HFFc6 (cell line): ENCODE data around the gene GPI. TPM values are rescaled to one million over a fixed set of nuclear protein-coding genes. Genes with fewer than 3 reads are reported as not detected.
"Not testable (repeated sequence)": the region's sequence is repeated elsewhere in the genome, so short reads cannot be mapped to it uniquely, and the experiment has no call there.

Experiments used
- DNase-seq: peaks from one replicate; pipeline ENCODE4 v3.0.0-alpha.2; 2018
- H3K27ac Mint-ChIP-seq: 2 replicates; pipeline ENCODE4 v1.8.0; 2020; ENCODE audit warnings: mild to moderate bottlenecking, mixed read lengths
- H3K27me3 Mint-ChIP-seq: 2 replicates; pipeline ENCODE4 v1.8.0; 2021; ENCODE audit warnings: mild to moderate bottlenecking, moderate library complexity, mixed read lengths; ENCODE audit not compliant: insufficient read depth
- H3K36me3 Mint-ChIP-seq: 2 replicates; pipeline ENCODE4 v1.8.0; 2021; ENCODE audit warnings: low read depth, mixed read lengths
- H3K4me1 Mint-ChIP-seq: 2 replicates; pipeline ENCODE4 v1.8.0; 2020; ENCODE audit warnings: low read depth, mixed read lengths
- H3K4me3 Mint-ChIP-seq: 2 replicates; pipeline ENCODE4 v1.8.0; 2020; ENCODE audit warnings: mild to moderate bottlenecking, moderate library complexity, mixed read lengths
- H3K9me3 Mint-ChIP-seq: 2 replicates; pipeline ENCODE4 v1.8.0; 2020; ENCODE audit warnings: mild to moderate bottlenecking, mixed read lengths
- CTCF ChIP-seq: fragments of 200-600 bp; sonication (generic); IDR thresholded peaks from 2 replicates; pipeline ENCODE4 v1.5.0; 2021; ENCODE audit warnings: antibody characterized with exemption, mild to moderate bottlenecking
- total RNA-seq, 6 experiments: library from RNA; stranded (reverse); fragmentation: NEBNext Ultra II Directional; extraction: Animal tissue kit (Norgen Biotek cat#: 25700); gene quantifications; 2 replicates in 1 of 6; 3 replicates in 5 of 6; pipeline ENCODE4 v1.2.3, GENCODE V29; 2021

GPI gene
- total RNA-seq, 6 experiments from 2014 or later, result 171 to 254 (median 212) TPM

- Mint-ChIP-seq H3K27ac (no peak overlapping the region), H3K27me3 (peaks cover 1% of the 10 kb centered on the region), H3K4me1 (peaks cover 27% of the 10 kb centered on the region), H3K36me3 (peaks cover 30% of the 10 kb centered on the region), H3K4me3 (no peak overlapping the region), H3K9me3 (no peaks in the 10 kb centered on the region)
- DNase-seq, result no peak
- no peak for TF ChIP-seq CTCF
Measured at GRCh38 chr19:34368338-34368737, 3.3 kb downstream of the GPI start.

GRCh38 chr19:34369166-34369565 lies 4.2 kb downstream of the GPI start:
- Mint-ChIP-seq H3K4me1 (peaks cover 27% of the 10 kb centered on the region), H3K36me3 (peaks cover 36% of the 10 kb centered on the region)
- not testable (repeated sequence) for H3K27ac Mint-ChIP-seq, DNase-seq, H3K9me3 Mint-ChIP-seq, H3K4me3 Mint-ChIP-seq, H3K27me3 Mint-ChIP-seq

GRCh38 chr19:34370117-34370516 lies 5.1 kb downstream of the GPI start:
- no peak for TF ChIP-seq CTCF
- no peak for DNase-seq
- H3K4me1 Mint-ChIP-seq, result peaks cover 21% of the 10 kb centered on the region
- H3K36me3 Mint-ChIP-seq, result peaks cover 42% of the 10 kb centered on the region
- peaks cover 1% of the 10 kb centered on the region for H3K27me3 Mint-ChIP-seq
- H3K4me3 Mint-ChIP-seq, result no peak overlapping the region
- H3K27ac Mint-ChIP-seq, result no peak overlapping the region
- H3K9me3 Mint-ChIP-seq, result no peaks in the 10 kb centered on the region

GRCh38 chr19:34370983-34371382 lies 6.0 kb downstream of the GPI start:
- no peak overlapping the region for H3K4me3 Mint-ChIP-seq
- H3K36me3 Mint-ChIP-seq, result peaks cover 37% of the 10 kb centered on the region
- H3K27me3 Mint-ChIP-seq, result no peaks in the 10 kb centered on the region; the same call in 1 of the 2 replicates
- no peak overlapping the region for H3K27ac Mint-ChIP-seq
- H3K9me3 Mint-ChIP-seq, result no peaks in the 10 kb centered on the region
- TF ChIP-seq CTCF, result no peak
- H3K4me1 Mint-ChIP-seq, result peaks cover 15% of the 10 kb centered on the region
- DNase-seq, result no peak

- no peak for DNase-seq
- Mint-ChIP-seq H3K36me3 (peaks cover 21% of the 10 kb centered on the region), H3K27me3 (no peaks in the 10 kb centered on the region; the same call in 1 of the 2 replicates), H3K4me1 (no peaks in the 10 kb centered on the region), H3K27ac (no peak overlapping the region), H3K9me3 (no peaks in the 10 kb centered on the region), H3K4me3 (no peak overlapping the region)
- TF ChIP-seq CTCF, result no peak
Measured at GRCh38 chr19:34373601-34374288, 8.7 kb downstream of the GPI start.

GRCh38 chr19:34375598-34375997 lies 10.6 kb downstream of the GPI start:
- H3K36me3 Mint-ChIP-seq, result peaks cover 12% of the 10 kb centered on the region; the same call in 1 of the 2 replicates
- H3K9me3 Mint-ChIP-seq, result no peaks in the 10 kb centered on the region
- no peaks in the 10 kb centered on the region for H3K27me3 Mint-ChIP-seq
- H3K4me3 Mint-ChIP-seq, result no peak overlapping the region
- no peaks in the 10 kb centered on the region for H3K4me1 Mint-ChIP-seq
- no peak for TF ChIP-seq CTCF
- no peak overlapping the region for H3K27ac Mint-ChIP-seq
- no peak for DNase-seq
